HS-5 (cell line): Measurements from ENCODE around the gene OR8D4.
A peak's percentile ranks its signal among the peaks of the same experiment; 100 is the strongest.
"Not testable (repeated sequence)": the region's sequence is repeated elsewhere in the genome, so short reads cannot be mapped to it uniquely, and the experiment has no call there.

Source experiments
- DNase-seq: peaks from one replicate; pipeline ENCODE4 v3.0.0-alpha.2; 2012; ENCODE audit warnings: low read depth

OR8D4 gene

GRCh38 chr11:123901867-123902266 lies at the start of gene OR8D4:
TSS of gene OR8D4 (plus strand) at chr11:123902167. CDS start at chr11:123906432, 4,265 bp downstream.
- no peak for DNase-seq

GRCh38 chr11:123852321-123852720 lies 49.6 kb upstream of the OR8D4 start:
- DNase-seq, result no peak

- DNase-seq, result no peak
Observed at GRCh38 chr11:123853038-123853437, 48.9 kb upstream of the OR8D4 start.

GRCh38 chr11:123856444-123856843 lies 45.5 kb upstream of the OR8D4 start:
- DNase-seq, result no peak

- no peak for DNase-seq
Observed at GRCh38 chr11:123859731-123860130, 42.2 kb upstream of the OR8D4 start.

GRCh38 chr11:123865293-123865692 lies 36.7 kb upstream of the OR8D4 start:
- not testable (repeated sequence) for DNase-seq

- not testable (repeated sequence) for DNase-seq
Observed at GRCh38 chr11:123867795-123868194, 34.2 kb upstream of the OR8D4 start.

- DNase-seq, result no peak
Observed at GRCh38 chr11:123880912-123881311, 21.1 kb upstream of the OR8D4 start.

GRCh38 chr11:123885570-123885969 lies 16.4 kb upstream of the OR8D4 start, which contains the start of gene TMEM225:
TSS of gene TMEM225 (minus strand) at chr11:123885670. CDS start at chr11:123885425, 245 bp downstream.
- DNase-seq, result no peak

- no peak for DNase-seq
Observed at GRCh38 chr11:123892031-123892430, 9.9 kb upstream of the OR8D4 start.

- DNase-seq, result no peak
Observed at GRCh38 chr11:123899792-123900191, 2.2 kb upstream of the OR8D4 start.

GRCh38 chr11:123903932-123904331 lies 2.0 kb downstream of the OR8D4 start:
- no peak for DNase-seq

- DNase-seq, result no peak
Observed at GRCh38 chr11:123904932-123905331, 3.0 kb downstream of the OR8D4 start.

GRCh38 chr11:123905826-123906225 lies 3.9 kb downstream of the OR8D4 start:
- DNase-seq, result no peak

GRCh38 chr11:123920943-123921342 lies 19.0 kb downstream of the OR8D4 start:
- no peak for DNase-seq

GRCh38 chr11:123924027-123924426 lies 22.1 kb downstream of the OR8D4 start:
- DNase-seq, result peak; percentile 1

GRCh38 chr11:123939317-123939716 lies 37.4 kb downstream of the OR8D4 start, which contains the start of gene OR4D5:
TSS of gene OR4D5 (plus strand) at chr11:123939617. CDS start at chr11:123939617, 0 bp downstream.
- DNase-seq, result no peak

- no peak for DNase-seq
Observed at GRCh38 chr11:123942413-123942812, 40.4 kb downstream of the OR8D4 start.

- no peak for DNase-seq
Observed at GRCh38 chr11:123943738-123944137, 41.8 kb downstream of the OR8D4 start, which contains the start of gene OR6T1. TSS of gene OR6T1 (minus strand) at chr11:123943838. CDS start at chr11:123943838, 0 bp downstream.

- DNase-seq, result no peak
Observed at GRCh38 chr11:123945132-123945531, 43.2 kb downstream of the OR8D4 start.

- DNase-seq, result no peak
Observed at GRCh38 chr11:123956752-123957151, 54.8 kb downstream of the OR8D4 start.
